GM12873 (cell line): Measurements from ENCODE around the gene OSGIN1.

Experiments used
- CTCF ChIP-seq: IDR thresholded peaks from 2 replicates; pipeline ENCODE4 v1.5.1; 2012; ENCODE audit warnings: low read depth, mild to moderate bottlenecking, moderate library complexity, low read length, control low read depth; ENCODE audit not compliant: insufficient read depth; ENCODE audit errors: missing control alignments

The OSGIN1 gene

GRCh38 chr16:84007965-84008364, 54.9 kb downstream of the OSGIN1 start:
- no peak for TF ChIP-seq CTCF

- TF ChIP-seq CTCF: no peak
These were observed 56.2 kb downstream of the OSGIN1 start for GRCh38 chr16:84009282-84009681.

GRCh38 chr16:84013787-84014569, 60.9 kb downstream of the OSGIN1 start:
- TF ChIP-seq CTCF: no peak

- no peak for TF ChIP-seq CTCF
These were observed 61.7 kb downstream of the OSGIN1 start for GRCh38 chr16:84014570-84015327.

GRCh38 chr16:84015399-84015798, 62.4 kb downstream of the OSGIN1 start:
- no peak for TF ChIP-seq CTCF
